Limb (tissue), 2 donors: ENCODE results near the gene PAX4.

Source experiments
- DNase-seq, 2 donors: peaks; one replicate each; pipeline ENCODE4 v3.0.0-alpha.2; 2016; ENCODE audit errors: extremely low spot score in 2 of 2

Gene PAX4

GRCh38 chr7:127618042-127618441 lies at the start of gene PAX4:
TSS of gene PAX4 (minus strand) at chr7:127618142. CDS start at chr7:127615928, 2,214 bp downstream.
- no peak for DNase-seq

- DNase-seq: no peak
These were observed 49.2 kb upstream of the PAX4 start for GRCh38 chr7:127667017-127667670.

- DNase-seq: no peak
These were observed 48.7 kb upstream of the PAX4 start for GRCh38 chr7:127666602-127667001.

GRCh38 chr7:127665922-127666321 lies 48.0 kb upstream of the PAX4 start:
- DNase-seq: no peak

- no peak for DNase-seq
These were observed 41.2 kb upstream of the PAX4 start for GRCh38 chr7:127658970-127659630.

- no peak for DNase-seq
These were observed 39.6 kb upstream of the PAX4 start for GRCh38 chr7:127657500-127657899.

- no peak for DNase-seq
These were observed 37.8 kb upstream of the PAX4 start for GRCh38 chr7:127655720-127656119.

- no peak for DNase-seq
These were observed 36.8 kb upstream of the PAX4 start for GRCh38 chr7:127654404-127655394.

GRCh38 chr7:127653396-127653795 lies 35.5 kb upstream of the PAX4 start:
- DNase-seq: no peak

GRCh38 chr7:127652333-127653248 lies 34.6 kb upstream of the PAX4 start:
- DNase-seq: no peak

- DNase-seq: peak; percentile 98 to 99
These were observed 33.8 kb upstream of the PAX4 start, which contains the start of gene SND1 for GRCh38 chr7:127651556-127652332. TSS of gene SND1 (plus strand) at chr7:127652194. CDS start at chr7:127652374, 180 bp downstream.

- peak in 1 of 2 donors; percentile 24 for DNase-seq
These were observed 33.1 kb upstream of the PAX4 start for GRCh38 chr7:127650847-127651555.

- DNase-seq: no peak
These were observed 31.0 kb upstream of the PAX4 start for GRCh38 chr7:127648986-127649385.

- no peak for DNase-seq
These were observed 29.7 kb upstream of the PAX4 start for GRCh38 chr7:127647636-127648035.

- no peak for DNase-seq
These were observed 26.5 kb upstream of the PAX4 start for GRCh38 chr7:127644484-127644883.

- no peak for DNase-seq
These were observed 20.3 kb upstream of the PAX4 start for GRCh38 chr7:127638197-127638596.

GRCh38 chr7:127635659-127636285 lies 17.8 kb upstream of the PAX4 start:
- DNase-seq: no peak

GRCh38 chr7:127632276-127632910 lies 14.5 kb upstream of the PAX4 start:
- DNase-seq: no peak
